ENCODE data around the gene FYN.

The FYN gene

DNA sequence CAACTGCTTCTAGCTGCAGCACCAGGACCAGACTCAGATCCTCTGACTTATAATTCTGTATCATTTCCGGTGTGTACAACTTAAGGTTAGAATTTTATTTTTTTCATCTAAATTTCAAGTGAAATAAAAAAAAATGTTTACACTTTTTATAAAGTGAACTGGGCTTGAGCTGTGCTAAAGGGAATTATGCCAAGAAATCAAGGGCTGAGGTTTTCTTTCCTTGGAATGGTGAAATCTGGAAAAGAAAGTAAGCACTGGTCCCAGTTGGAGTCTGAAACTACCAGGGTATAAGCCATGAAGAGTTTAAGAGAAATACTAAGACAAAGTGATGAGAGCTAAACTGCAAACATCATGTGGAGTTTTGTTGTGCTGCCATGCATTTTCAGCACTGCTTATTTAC is 21.7 kb upstream of the FYN start:
- Histone ChIP-seq H3K4me3 (ENCODE audit: low read length) (no peak overlapping the region), H3K27ac (ENCODE audit: low read depth, low read length) (no peak overlapping the region), H3K4me1 (ENCODE audit: control insufficient read depth, low read length) (no peaks in the 10 kb centered on the region), H3K9me2 (replicated peaks; ENCODE audit: control insufficient read depth, low read length) (no peaks in the 10 kb centered on the region), H3F3A (ENCODE audit: control insufficient read depth, insufficient read depth) (no peaks in the 10 kb centered on the region), H3K79me2 (ENCODE audit: control insufficient read depth, low read length) (no peaks in the 10 kb centered on the region), H3K36me3 (ENCODE audit: control insufficient read depth, low read length) (no peaks in the 10 kb centered on the region), H4K20me1 (ENCODE audit: control insufficient read depth, insufficient read depth, low read depth, low read length) (no peaks in the 10 kb centered on the region), H3K9me3 (ENCODE audit: control insufficient read depth, insufficient read depth, low read length) (no peaks in the 10 kb centered on the region), H3K27me3 (ENCODE audit: control insufficient read depth, low read length) (peaks cover 3% of the 10 kb centered on the region; the same call in 1 of the 2 replicates), H3K4me2 (ENCODE audit: low read length) (no peak overlapping the region)
- TF ChIP-seq, protein P1, sequence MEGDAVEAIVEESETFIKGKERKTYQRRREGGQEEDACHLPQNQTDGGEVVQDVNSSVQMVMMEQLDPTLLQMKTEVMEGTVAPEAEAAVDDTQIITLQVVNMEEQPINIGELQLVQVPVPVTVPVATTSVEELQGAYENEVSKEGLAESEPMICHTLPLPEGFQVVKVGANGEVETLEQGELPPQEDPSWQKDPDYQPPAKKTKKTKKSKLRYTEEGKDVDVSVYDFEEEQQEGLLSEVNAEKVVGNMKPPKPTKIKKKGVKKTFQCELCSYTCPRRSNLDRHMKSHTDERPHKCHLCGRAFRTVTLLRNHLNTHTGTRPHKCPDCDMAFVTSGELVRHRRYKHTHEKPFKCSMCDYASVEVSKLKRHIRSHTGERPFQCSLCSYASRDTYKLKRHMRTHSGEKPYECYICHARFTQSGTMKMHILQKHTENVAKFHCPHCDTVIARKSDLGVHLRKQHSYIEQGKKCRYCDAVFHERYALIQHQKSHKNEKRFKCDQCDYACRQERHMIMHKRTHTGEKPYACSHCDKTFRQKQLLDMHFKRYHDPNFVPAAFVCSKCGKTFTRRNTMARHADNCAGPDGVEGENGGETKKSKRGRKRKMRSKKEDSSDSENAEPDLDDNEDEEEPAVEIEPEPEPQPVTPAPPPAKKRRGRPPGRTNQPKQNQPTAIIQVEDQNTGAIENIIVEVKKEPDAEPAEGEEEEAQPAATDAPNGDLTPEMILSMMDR (IDR thresholded peaks at IDR 0.05; ENCODE audit: low read depth, low read length, poor library complexity, severe bottlenecking) = no peak
- TF ChIP-seq EZH2phosphoT487 (IDR thresholded peaks at IDR 0.05; ENCODE audit: borderline replicate concordance, low read length) = no peak

DNA sequence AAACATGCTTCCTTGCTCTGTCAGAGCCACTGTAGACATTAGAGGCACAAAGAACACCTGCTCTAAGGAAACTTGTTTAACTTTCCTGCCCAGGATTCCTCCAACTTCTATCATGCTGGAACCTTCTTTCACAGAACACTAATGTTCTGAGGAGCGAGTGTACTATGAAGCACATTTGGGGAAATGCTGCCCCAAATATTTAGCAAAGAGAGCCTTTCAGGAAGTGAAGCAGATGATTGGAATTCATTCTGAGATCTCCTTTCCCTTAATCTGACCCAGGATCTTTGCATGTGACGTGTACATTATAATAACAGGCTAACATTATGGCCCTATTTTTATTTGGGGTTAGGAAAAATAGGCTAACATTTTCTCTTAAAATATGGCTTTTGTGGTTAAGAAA is 21.0 kb upstream of the FYN start:
- Histone ChIP-seq H3K36me3 (ENCODE audit: control insufficient read depth, low read length) (no peaks in the 10 kb centered on the region), H3K9me2 (replicated peaks; ENCODE audit: control insufficient read depth, low read length) (no peaks in the 10 kb centered on the region), H3F3A (ENCODE audit: control insufficient read depth, insufficient read depth) (no peaks in the 10 kb centered on the region), H3K27me3 (ENCODE audit: control insufficient read depth, low read length) (peaks cover 3% of the 10 kb centered on the region; the same call in 1 of the 2 replicates), H3K4me1 (ENCODE audit: control insufficient read depth, low read length) (no peaks in the 10 kb centered on the region), H3K27ac (ENCODE audit: low read depth, low read length) (no peak overlapping the region), H4K20me1 (ENCODE audit: control insufficient read depth, insufficient read depth, low read depth, low read length) (no peaks in the 10 kb centered on the region), H3K9me3 (ENCODE audit: control insufficient read depth, insufficient read depth, low read length) (no peaks in the 10 kb centered on the region), H3K4me3 (ENCODE audit: low read length) (no peak overlapping the region), H3K4me2 (ENCODE audit: low read length) (no peak overlapping the region), H3K79me2 (ENCODE audit: control insufficient read depth, low read length) (no peaks in the 10 kb centered on the region)
- TF ChIP-seq, protein P1 (IDR thresholded peaks at IDR 0.05; ENCODE audit: low read depth, low read length, poor library complexity, severe bottlenecking) = no peak
- no peak for TF ChIP-seq EZH2phosphoT487 (IDR thresholded peaks at IDR 0.05; ENCODE audit: borderline replicate concordance, low read length)

- no peaks in the 10 kb centered on the region for H3F3A ChIP-seq (ENCODE audit: control insufficient read depth, insufficient read depth)
- TF ChIP-seq, protein P1 (IDR thresholded peaks at IDR 0.05; ENCODE audit: low read depth, low read length, poor library complexity, severe bottlenecking) = no peak
- no peak for TF ChIP-seq EZH2phosphoT487 (IDR thresholded peaks at IDR 0.05; ENCODE audit: borderline replicate concordance, low read length)
Observed at GRCh38 chr6:111892431-111892830, 19.2 kb upstream of the FYN start.

More at GRCh38 chr6:111892431-111892830, 19.2 kb upstream of the FYN start:
- Histone ChIP-seq H3K27me3 (ENCODE audit: control insufficient read depth, low read length) (peaks cover 4% of the 10 kb centered on the region; the same call in 1 of the 2 replicates), H4K20me1 (ENCODE audit: control insufficient read depth, insufficient read depth, low read depth, low read length) (no peaks in the 10 kb centered on the region), H3K9me3 (ENCODE audit: control insufficient read depth, insufficient read depth, low read length) (no peaks in the 10 kb centered on the region), H3K79me2 (ENCODE audit: control insufficient read depth, low read length) (no peaks in the 10 kb centered on the region), H3K9me2 (replicated peaks; ENCODE audit: control insufficient read depth, low read length) (no peaks in the 10 kb centered on the region), H3K4me3 (ENCODE audit: low read length) (no peak overlapping the region), H3K27ac (ENCODE audit: low read depth, low read length) (no peak overlapping the region), H3K36me3 (ENCODE audit: control insufficient read depth, low read length) (no peaks in the 10 kb centered on the region), H3K4me2 (ENCODE audit: low read length) (no peak overlapping the region), H3K4me1 (ENCODE audit: control insufficient read depth, low read length) (no peaks in the 10 kb centered on the region)

Measured in DOHH2 (cell line).